Stomach (tissue), 9 donors: Measurements from ENCODE around the gene OVOL2. TPM values are rescaled to one million over a fixed set of nuclear protein-coding genes. Genes with fewer than 3 reads are reported as not detected.

ENCODE experiments used
- DNase-seq, 2 donors: peaks; one replicate each; pipeline versions ENCODE4 v3.0.0 to v3.0.0-alpha.2; 2013 to 2019
- H3K27ac ChIP-seq, 5 donors: fragments of 200-600 bp in 4 of 5; sonication (generic) in 4 of 5; one replicate each; pipeline ENCODE4 v1.5.1; 2013 to 2019; ENCODE audit warnings: mild to moderate bottlenecking in 1 of 5, moderate library complexity in 1 of 5
- H3K27me3 ChIP-seq, 3 donors: fragments of 200-600 bp; sonication (generic); one replicate each; pipeline ENCODE4 v1.5.1; 2017 to 2019; ENCODE audit warnings: mixed run types in 1 of 3
- H3K36me3 ChIP-seq, 4 donors: fragments of 200-600 bp; sonication (generic); 1 replicate in 3 of 4; 2 replicates in 1 of 4; pipeline ENCODE4 v1.5.1; 2016 to 2019
- H3K4me1 ChIP-seq, 4 donors: fragments of 200-600 bp; sonication (generic); one replicate each; pipeline ENCODE4 v1.5.1; 2016 to 2019
- H3K4me3 ChIP-seq, 4 donors: fragments of 200-600 bp; sonication (generic) in 3 of 4; one replicate each; pipeline ENCODE4 v1.5.1; 2016 to 2019; ENCODE audit warnings: mild to moderate bottlenecking in 1 of 4
- H3K9me3 ChIP-seq, 4 donors: fragments of 200-600 bp; sonication (generic); one replicate each; pipeline ENCODE4 v1.5.1; 2016 to 2019
- EP300 ChIP-seq: sonication (generic); formaldehyde crosslinking; IDR thresholded peaks from one replicate; pipeline ENCODE4 v1.6.1; 2017; ENCODE audit warnings: antibody characterized with exemption
- POLR2A ChIP-seq, 4 donors: fragments of 450-650 bp; IDR thresholded peaks; one replicate each; pipeline ENCODE4 v1.6.1; 2016; ENCODE audit warnings: antibody characterized with exemption in 4 of 4, control low read depth in 2 of 4, mild to moderate bottlenecking in 1 of 4, moderate library complexity in 1 of 4
- POLR2AphosphoS5 ChIP-seq, 3 donors: sonication (generic); formaldehyde crosslinking; IDR thresholded peaks; one replicate each; pipeline ENCODE4 v1.6.1; 2016; ENCODE audit warnings: antibody characterized with exemption in 3 of 3
- WGBS, 5 donors: extraction: QIAGEN DNeasy Blood & Tissue Kit in 3 of 5; methylation state at CpG; one replicate each; pipeline versions ENCODE4 v1.1.5 to v1.1.7; 2013 to 2018; 5-methylcytosine and 5-hydroxymethylcytosine counted together
- intact Hi-C: fragments of 100-400 bp; cut with DNase I; formaldehyde crosslinking; loops from one replicate; pipeline ENCODE4 v1.15.1; 2023; ENCODE audit warnings: low total_unique reads
- polyA plus RNA-seq, 3 donors: library from polyadenylated mRNA; stranded (reverse); fragments of 200-250 nt; gene quantifications; one replicate each; pipeline ENCODE4 v1.2.3, GENCODE V29; 2013
- small RNA-seq, 4 donors: library from RNA; depleted of rRNA; stranded (forward); fragments of <200 nt; gene quantifications; one replicate each; pipeline ENCODE3, GENCODE V24; 2016
- total RNA-seq, 5 donors: library from RNA; depleted of rRNA; stranded (reverse); fragments of >200 nt; gene quantifications; one replicate each; pipeline versions ENCODE4 v1.1.0 to v1.2.3, GENCODE V29; 2014 to 2016
- TF ChIP-seq, protein P1 (sequence below), 7 experiments: fragments of 450-650 bp in 4 of 7; fragments of 200-600 bp in 3 of 7; sonication (generic) in 3 of 7; IDR thresholded peaks; one replicate each; pipeline ENCODE4 v1.5.1; 2016 to 2019; ENCODE audit warnings: antibody characterized with exemption in 7 of 7, control low read depth in 2 of 7, mild to moderate bottlenecking in 1 of 7
- donor health status: healthy with polysubstance abuse.
- donor health status: Bipolar disorder and iron deficiency.
- donor health status: healthy.

Gene OVOL2
- total and polyA plus RNA-seq, 8 donors, result 5.0 to 58.3 (median 13.9) TPM

DNA sequence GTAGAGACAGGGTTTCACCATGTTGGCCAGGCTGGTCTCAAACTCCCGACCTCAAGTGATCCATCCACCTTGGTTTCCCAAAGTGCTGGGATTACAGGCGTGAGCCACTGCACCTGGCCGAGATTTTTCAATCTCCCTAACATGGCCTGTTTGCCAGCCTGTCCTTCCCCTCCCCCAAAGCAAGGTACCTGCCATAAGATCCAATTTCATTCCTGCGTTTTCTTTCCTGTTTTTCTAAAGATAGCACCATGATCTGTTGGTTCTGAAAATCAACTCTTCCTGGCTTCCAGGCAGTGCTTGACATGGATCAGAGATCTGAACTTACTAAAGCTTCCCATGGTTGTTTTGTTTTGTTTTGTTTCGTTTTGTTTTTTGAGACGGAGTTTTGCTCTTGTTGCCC, 81.4 kb downstream of the OVOL2 start:
- TF ChIP-seq POLR2AphosphoS5 (IDR thresholded peaks at IDR 0.05), result no peak
- TF ChIP-seq, protein P1, sequence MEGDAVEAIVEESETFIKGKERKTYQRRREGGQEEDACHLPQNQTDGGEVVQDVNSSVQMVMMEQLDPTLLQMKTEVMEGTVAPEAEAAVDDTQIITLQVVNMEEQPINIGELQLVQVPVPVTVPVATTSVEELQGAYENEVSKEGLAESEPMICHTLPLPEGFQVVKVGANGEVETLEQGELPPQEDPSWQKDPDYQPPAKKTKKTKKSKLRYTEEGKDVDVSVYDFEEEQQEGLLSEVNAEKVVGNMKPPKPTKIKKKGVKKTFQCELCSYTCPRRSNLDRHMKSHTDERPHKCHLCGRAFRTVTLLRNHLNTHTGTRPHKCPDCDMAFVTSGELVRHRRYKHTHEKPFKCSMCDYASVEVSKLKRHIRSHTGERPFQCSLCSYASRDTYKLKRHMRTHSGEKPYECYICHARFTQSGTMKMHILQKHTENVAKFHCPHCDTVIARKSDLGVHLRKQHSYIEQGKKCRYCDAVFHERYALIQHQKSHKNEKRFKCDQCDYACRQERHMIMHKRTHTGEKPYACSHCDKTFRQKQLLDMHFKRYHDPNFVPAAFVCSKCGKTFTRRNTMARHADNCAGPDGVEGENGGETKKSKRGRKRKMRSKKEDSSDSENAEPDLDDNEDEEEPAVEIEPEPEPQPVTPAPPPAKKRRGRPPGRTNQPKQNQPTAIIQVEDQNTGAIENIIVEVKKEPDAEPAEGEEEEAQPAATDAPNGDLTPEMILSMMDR (IDR thresholded peaks at IDR 0.05), result no peak
- no peak for TF ChIP-seq EP300
- TF ChIP-seq POLR2A (IDR thresholded peaks at IDR 0.05), result no peak

More for the DNA sequence above, 81.4 kb downstream of the OVOL2 start:
- no peak for DNase-seq
- H3K27ac ChIP-seq, result no peak overlapping the region
- no peaks in the 10 kb centered on the region for H3K27me3 ChIP-seq
- intact Hi-C loops, result no loop called here
- no peaks in the 10 kb centered on the region for H3K9me3 ChIP-seq
- peaks cover 5 to 42% (median 38%) of the 10 kb centered on the region in 4 donors for H3K36me3 ChIP-seq
- peaks cover 15 to 33% (median 23%) of the 10 kb centered on the region in 4 donors for H3K4me1 ChIP-seq
- 92 to 95% (median 93%) methylated on average over 6 of the region's 6 CpGs for WGBS, 5 donors
- H3K4me3 ChIP-seq, result no peak overlapping the region

Small RNA genes lying within 50 kb of the gene (small RNA-seq; reads per million reads assigned to genes)
- 0 reads per million in 4 donors for gene RNU7-137P

Other genes starting within 250 kb of the OVOL2 start
- gene SNX5, start 89.1 kb downstream of the OVOL2 start, total RNA-seq, result 100 to 1,000 TPM in 4 of 5 donors, 10 to 100 TPM in 1; 47.3 to 202 (median 126) TPM
- gene SNX5, start 89.1 kb downstream of the OVOL2 start, polyA plus RNA-seq, result 10 to 100 TPM; 71.1 to 81.6 (median 73.8) TPM
- 10 to 100 TPM in 1 of 5 donors, 1 to 10 TPM in 4; 2.3 to 19.1 (median 6.4) TPM for gene MGME1, start 88.9 kb downstream of the OVOL2 start, total RNA-seq
- gene MGME1, start 88.9 kb downstream of the OVOL2 start, polyA plus RNA-seq, result 10 to 100 TPM in 2 of 3 donors, 1 to 10 TPM in 1; 6.7 to 11.0 (median 10.1) TPM
- gene KAT14, start 79.9 kb upstream of the OVOL2 start, total RNA-seq, result 10 to 100 TPM in 3 of 5 donors, 1 to 10 TPM in 1, under 1 TPM in 1; 0.58 to 35.5 (median 12.5) TPM
- 10 to 100 TPM in 1 of 3 donors, 1 to 10 TPM in 2; 6.2 to 12.8 (median 7.1) TPM for gene KAT14, start 79.9 kb upstream of the OVOL2 start, polyA plus RNA-seq
- gene PET117, start 79.9 kb upstream of the OVOL2 start, total RNA-seq, result 10 to 100 TPM in 2 of 5 donors, 1 to 10 TPM in 3; 1.2 to 23.5 (median 4.6) TPM
- 10 to 100 TPM; 11.5 to 20.9 (median 19.3) TPM for gene PET117, start 79.9 kb upstream of the OVOL2 start, polyA plus RNA-seq
- gene ZNF133, start 230.6 kb upstream of the OVOL2 start, total RNA-seq, result 10 to 100 TPM in 3 of 5 donors, 1 to 10 TPM in 2; 3.5 to 48.2 (median 19.1) TPM
- gene ZNF133, start 230.6 kb upstream of the OVOL2 start, polyA plus RNA-seq, result 10 to 100 TPM in 1 of 3 donors, 1 to 10 TPM in 2; 7.9 to 18.2 (median 9.6) TPM